H1 (cell line): ENCODE data around the gene ART4. TPM values are rescaled to one million over a fixed set of nuclear protein-coding genes. Genes with fewer than 3 reads are reported as not detected.

ENCODE experiments used
- CHD2 ChIP-seq: IDR thresholded peaks from 2 replicates; pipeline ENCODE4 v1.6.1; 2012; ENCODE audit warnings: low read length, improper control_type of control experiment
- CTBP2 ChIP-seq: IDR thresholded peaks from 2 replicates; pipeline ENCODE4 v1.7.0; 2011; ENCODE audit warnings: borderline replicate concordance, mild to moderate bottlenecking, moderate library complexity, mixed read lengths, low read length; ENCODE audit not compliant: insufficient read depth, insufficient read length
- HDAC2 ChIP-seq, 2 experiments: fragments of 300-600 bp in 1 of 2; sonication (generic) in 1 of 2; IDR thresholded peaks; 2 replicates each; pipeline ENCODE4 v1.6.1; 2011 to 2012; ENCODE audit warnings: low read depth in 2 of 2, low read length in 2 of 2, mild to moderate bottlenecking in 2 of 2, moderate library complexity in 2 of 2, borderline replicate concordance in 1 of 2, inconsistent platforms in 1 of 2
- MAFK ChIP-seq: IDR thresholded peaks from 2 replicates; pipeline ENCODE4 v1.6.1; 2012; ENCODE audit warnings: low read depth, mild to moderate bottlenecking, improper control_type of control experiment, low read length
- POLR2A ChIP-seq, 2 experiments: IDR thresholded peaks; 1 replicate in 1 of 2; 2 replicates in 1 of 2; pipeline ENCODE4 v1.6.1; 2011; ENCODE audit warnings: low read depth in 2 of 2, low read length in 2 of 2, mild to moderate bottlenecking in 2 of 2; ENCODE audit errors: control extremely low read depth in 1 of 2
- RBBP5 ChIP-seq: IDR thresholded peaks from 2 replicates; pipeline ENCODE4 v1.7.1; 2012; ENCODE audit warnings: low read depth, mild to moderate bottlenecking, inconsistent platforms, low read length, moderate library complexity, borderline replicate concordance
- YY1 ChIP-seq: IDR thresholded peaks from 2 replicates; pipeline ENCODE4 v1.6.1; 2011; ENCODE audit warnings: low read depth, mild to moderate bottlenecking, low read length
- polyA plus RNA-seq, 7 experiments: library from polyadenylated mRNA; depleted of rRNA in 3 of 7; stranded (reverse) in 5 of 7; unstranded in 2 of 7; fragments of >200 nt in 5 of 7; fragments of 200-250 nt in 2 of 7; gene quantifications; 1 replicate in 5 of 7; 2 replicates in 1 of 7; 4 replicates in 1 of 7; pipeline versions ENCODE4 v1.2.1 to v1.2.3, GENCODE V29; 2011 to 2013; ENCODE audit warnings: missing spikeins in 2 of 7, mixed read lengths in 2 of 7
- total RNA-seq: library from RNA; stranded (reverse); fragmentation: NEBNext Ultra II Directional; extraction: Animal tissue kit (Norgen Biotek cat#: 25700); gene quantifications from 2 replicates; pipeline ENCODE4 v1.2.1, GENCODE V29; 2021

The ART4 gene
- total and polyA plus RNA-seq, 2 of the 8 experiments (the other 6 are each of a cell fraction or from before 2014, with no cell fraction given), result not detected

GRCh38 chr12:14803011-14803829 is 40.1 kb downstream of the ART4 start, which contains the start of the genes C12orf60 and WBP11 (continued):
- TF ChIP-seq CTBP2 (no peak), HDAC2 (IDR thresholded peaks at IDR 0.05; ENCODE audit: borderline replicate concordance in 1 of 2, low read depth in 2 of 2, low read length in 2 of 2) (no peak), RBBP5 (peak; percentile 99), YY1 (peak; percentile 97), CHD2 (peak; percentile 76), POLR2A (IDR thresholded peaks at IDR 0.05; ENCODE audit: control extremely low read depth in 1 of 2, low read depth in 2 of 2, low read length in 2 of 2) (peak; percentile 90 to 95), MAFK (no peak)
